HG02885 (cell line): ENCODE data around the gene ALOX5.
"Not testable (repeated sequence)": the region's sequence is repeated elsewhere in the genome, so short reads cannot be mapped to it uniquely, and the experiment has no call there.

Experiments
- ATAC-seq: cut with Tn5 transposase; IDR thresholded peaks from one replicate; pipeline ENCODE4 v1.9.1; 2021; ENCODE audit warnings: mild to moderate bottlenecking; ENCODE audit not compliant: unreplicated experiment, poor library complexity

The ALOX5 gene

GRCh38 chr10:45373576-45374349 lies at the start of gene ALOX5:
Gene ALOX5, plus strand, starts transcription at chr10:45374216. Its CDS starts 64 bp downstream, at chr10:45374280.
- peak; percentile 52 for ATAC-seq

- no peak for ATAC-seq
These were observed 48.9 kb upstream of the ALOX5 start for GRCh38 chr10:45325116-45325515.

GRCh38 chr10:45326864-45327263 lies 47.2 kb upstream of the ALOX5 start:
- not testable (repeated sequence) for ATAC-seq

- not testable (repeated sequence) for ATAC-seq
These were observed 42.2 kb upstream of the ALOX5 start for GRCh38 chr10:45331824-45332223.

- ATAC-seq = no peak
These were observed 34.1 kb upstream of the ALOX5 start for GRCh38 chr10:45339894-45340293.

- not testable (repeated sequence) for ATAC-seq
These were observed 33.6 kb upstream of the ALOX5 start for GRCh38 chr10:45340420-45340819.

GRCh38 chr10:45346652-45347335 lies 27.2 kb upstream of the ALOX5 start:
- not testable (repeated sequence) for ATAC-seq

- ATAC-seq = not testable (repeated sequence)
These were observed 26.6 kb upstream of the ALOX5 start for GRCh38 chr10:45347464-45347863.

- not testable (repeated sequence) for ATAC-seq
These were observed 25.7 kb upstream of the ALOX5 start for GRCh38 chr10:45348196-45348765.

- peak; percentile 54 for ATAC-seq
These were observed 20.8 kb upstream of the ALOX5 start for GRCh38 chr10:45353186-45353585.

GRCh38 chr10:45354261-45354660 lies 19.8 kb upstream of the ALOX5 start:
- peak; percentile 40 for ATAC-seq

GRCh38 chr10:45355494-45355893 lies 18.5 kb upstream of the ALOX5 start:
- no peak for ATAC-seq

- not testable (repeated sequence) for ATAC-seq
These were observed 15.1 kb upstream of the ALOX5 start for GRCh38 chr10:45358961-45359360.

GRCh38 chr10:45361983-45362799 lies 11.8 kb upstream of the ALOX5 start:
- ATAC-seq = not testable (repeated sequence)

- ATAC-seq = not testable (repeated sequence)
These were observed 6.4 kb upstream of the ALOX5 start for GRCh38 chr10:45367643-45368042.

GRCh38 chr10:45368181-45368580 lies 5.8 kb upstream of the ALOX5 start:
- no peak for ATAC-seq

GRCh38 chr10:45370202-45370955 lies 3.6 kb upstream of the ALOX5 start:
- no peak for ATAC-seq

- ATAC-seq = no peak
These were observed 2.5 kb upstream of the ALOX5 start for GRCh38 chr10:45371560-45371959.

GRCh38 chr10:45372251-45372951 lies 1.6 kb upstream of the ALOX5 start:
- no peak for ATAC-seq
